H4 (cell line): ENCODE measurements around the gene LAMP5. TPM values are rescaled to one million over a fixed set of nuclear protein-coding genes. Genes with fewer than 3 reads are reported as not detected.
A peak's percentile ranks its signal among the peaks of the same experiment; 100 is the strongest.

ENCODE experiments used
- DNase-seq: peaks from one replicate; pipeline ENCODE4 v3.0.0-alpha.2; 2015; ENCODE audit warnings: low spot score
- total RNA-seq: library from RNA; depleted of rRNA; stranded (reverse); fragments of >200 nt; shearing (Covaris generic); gene quantifications from 2 replicates; pipeline ENCODE4 v1.2.3, GENCODE V29; 2014; rRNA removed

Gene LAMP5, protein sequence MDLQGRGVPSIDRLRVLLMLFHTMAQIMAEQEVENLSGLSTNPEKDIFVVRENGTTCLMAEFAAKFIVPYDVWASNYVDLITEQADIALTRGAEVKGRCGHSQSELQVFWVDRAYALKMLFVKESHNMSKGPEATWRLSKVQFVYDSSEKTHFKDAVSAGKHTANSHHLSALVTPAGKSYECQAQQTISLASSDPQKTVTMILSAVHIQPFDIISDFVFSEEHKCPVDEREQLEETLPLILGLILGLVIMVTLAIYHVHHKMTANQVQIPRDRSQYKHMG
- total RNA-seq, result not detected in 2 replicates

DNA sequence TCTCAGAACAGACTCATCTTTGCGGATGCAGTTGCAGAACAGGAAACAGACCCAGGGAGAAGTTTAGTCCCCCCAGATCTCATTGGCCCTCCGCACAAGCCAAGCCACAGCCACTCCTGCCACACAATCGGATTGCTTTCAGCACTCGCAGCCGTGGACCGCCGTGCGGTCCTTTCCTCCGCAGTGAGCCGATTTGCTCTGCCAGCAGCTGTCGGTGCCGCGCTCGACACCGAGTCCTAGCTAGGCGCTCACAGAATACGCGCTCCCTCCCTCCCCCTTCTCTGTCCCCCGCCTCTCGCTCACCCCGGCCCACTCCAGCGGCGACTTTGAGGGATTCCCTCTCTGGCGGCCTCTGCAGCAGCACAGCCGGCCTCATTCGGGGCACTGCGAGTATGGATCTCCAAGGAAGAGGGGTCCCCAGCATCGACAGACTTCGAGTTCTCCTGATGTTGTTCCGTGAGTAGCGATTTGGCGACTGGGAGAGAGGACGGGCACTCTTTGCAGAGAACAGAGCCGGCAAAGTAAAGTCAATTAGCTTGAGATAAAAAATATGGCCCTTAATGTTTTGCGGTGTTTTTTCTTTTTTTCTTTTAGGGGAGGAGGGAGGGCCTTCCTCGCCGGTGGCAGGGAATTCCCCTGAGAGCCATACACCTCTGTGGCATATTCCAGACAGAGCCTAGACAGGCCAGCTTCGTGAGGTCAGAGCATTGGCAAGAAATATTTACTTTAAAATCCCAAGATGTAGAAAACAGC, at the start of gene LAMP5:
TSS of gene LAMP5 (plus strand) at position 130 of the 753 bp plus-strand sequence. CDS start at position 393, 263 bp downstream.
- DNase-seq, result no peak

DNA sequence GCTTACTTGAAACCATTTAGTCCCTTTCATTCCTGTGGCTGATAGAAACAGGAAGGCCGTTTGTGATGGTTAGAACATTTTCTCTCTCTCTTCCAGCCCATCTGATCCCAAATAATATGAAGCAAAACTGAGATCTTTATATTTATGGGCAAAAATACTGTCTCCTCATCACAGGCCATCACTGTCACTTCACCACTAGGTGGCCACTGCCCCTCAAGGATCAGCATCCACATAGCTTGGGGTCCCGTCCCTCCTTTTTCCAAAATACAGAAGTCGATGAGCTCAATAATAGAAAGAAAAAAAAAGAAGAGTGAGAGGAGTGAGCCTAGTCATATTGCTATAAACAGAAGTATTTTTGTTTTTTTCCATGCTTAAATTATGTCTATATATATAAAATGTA, 46.4 kb upstream of the LAMP5 start:
- DNase-seq, result no peak

DNA sequence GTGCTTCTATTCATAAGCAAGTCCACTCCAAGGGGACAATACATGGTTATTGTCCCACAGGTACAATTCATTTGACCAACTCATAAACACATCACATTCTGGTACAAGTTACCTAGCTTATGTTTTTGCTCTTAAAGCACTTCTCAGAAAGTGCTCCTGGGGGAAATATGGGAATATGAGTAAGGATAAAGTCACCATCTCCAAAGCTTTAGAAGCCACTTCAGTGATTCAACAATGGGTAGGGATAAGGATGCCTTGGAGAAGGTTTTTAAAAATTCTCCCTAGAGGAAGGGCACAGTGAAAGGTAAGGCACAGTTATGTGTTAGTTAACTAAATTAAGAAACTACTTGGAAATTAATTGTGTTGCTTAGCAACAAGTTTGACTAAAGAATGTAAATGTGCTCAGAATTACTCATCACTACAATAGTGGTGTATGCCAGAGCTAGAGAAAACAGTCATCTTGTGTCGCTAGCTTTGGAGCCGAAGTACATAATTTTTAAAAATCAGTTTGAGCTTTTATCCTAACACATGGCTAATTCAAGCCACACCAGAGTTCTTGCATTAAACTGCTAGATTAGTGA, 39.5 kb upstream of the LAMP5 start:
- no peak for DNase-seq

DNA sequence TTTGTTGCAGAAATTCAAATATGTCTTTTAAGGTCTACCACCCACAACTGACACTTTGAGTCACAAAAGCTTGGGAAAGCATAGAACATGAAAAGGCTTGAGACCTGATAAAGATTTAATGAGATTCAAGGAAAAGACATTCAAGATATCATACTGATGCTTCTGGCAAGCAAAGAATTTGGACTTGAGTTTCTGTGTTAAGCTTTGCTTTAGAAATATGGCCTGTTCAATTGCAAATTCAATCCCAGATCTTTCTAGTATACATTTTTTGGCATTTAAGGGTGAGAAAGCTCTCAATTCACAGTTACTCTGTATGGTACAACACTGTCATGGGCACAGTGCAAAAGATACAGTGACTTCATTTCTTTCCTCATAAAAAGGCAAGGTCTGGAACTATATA, 38.9 kb upstream of the LAMP5 start:
- no peak for DNase-seq

DNA sequence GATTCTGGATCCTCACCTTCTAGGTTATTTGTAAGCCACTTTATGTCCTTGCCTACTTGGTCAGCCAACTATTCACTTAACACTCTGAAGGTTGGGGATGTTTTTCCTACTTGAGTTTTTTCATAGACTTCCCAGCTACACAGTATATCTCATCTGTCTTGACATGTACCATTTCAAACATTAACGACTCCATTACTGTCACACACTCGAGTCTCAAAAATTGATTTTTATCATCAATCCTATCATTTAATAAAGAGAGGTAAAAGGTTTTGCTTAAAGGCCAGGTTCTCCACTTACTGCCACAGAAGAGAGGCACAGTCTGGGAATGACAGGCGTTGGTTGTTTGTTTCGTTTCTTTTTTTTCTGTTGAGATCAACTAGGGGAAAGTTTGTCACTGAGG, 38.2 kb upstream of the LAMP5 start:
- DNase-seq, result no peak

DNA sequence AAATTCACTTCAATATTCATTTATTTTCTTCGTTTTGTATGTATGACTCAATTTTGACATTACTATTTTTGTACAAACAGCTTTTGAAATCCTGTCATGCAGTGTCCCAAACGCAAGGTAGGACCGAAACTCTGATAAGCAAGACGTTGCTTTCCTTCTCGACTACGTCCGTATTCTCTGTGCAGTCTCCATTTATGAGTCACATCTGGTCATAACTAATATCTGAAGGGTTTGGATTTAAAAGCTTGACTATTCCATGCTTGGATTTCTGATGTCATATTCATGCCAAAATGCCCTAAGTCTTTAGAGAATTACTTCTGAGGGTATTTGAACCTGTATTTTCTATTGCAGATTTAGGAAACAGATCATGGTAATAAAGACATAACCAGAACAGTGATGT, 37.8 kb upstream of the LAMP5 start:
- DNase-seq, result no peak

DNA sequence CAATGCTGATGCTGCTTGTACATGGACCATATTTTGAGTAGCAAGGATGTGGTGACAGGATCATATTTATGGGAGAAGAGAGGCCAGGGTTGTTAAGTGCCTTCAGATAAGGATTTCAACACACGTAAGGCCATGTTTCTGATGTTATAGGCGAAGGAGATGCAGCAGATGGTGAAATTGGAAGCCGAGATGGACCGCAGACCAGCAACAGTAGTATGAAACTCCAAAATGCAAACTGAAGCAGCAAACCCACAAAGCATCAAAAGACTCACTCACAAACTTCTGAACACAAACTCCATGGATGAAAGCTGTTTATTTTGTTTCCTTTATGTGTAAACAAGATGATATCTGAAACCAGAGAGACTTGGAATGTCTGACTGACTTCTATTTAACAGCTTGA, 35.6 kb upstream of the LAMP5 start:
- peak; percentile 87 for DNase-seq

DNA sequence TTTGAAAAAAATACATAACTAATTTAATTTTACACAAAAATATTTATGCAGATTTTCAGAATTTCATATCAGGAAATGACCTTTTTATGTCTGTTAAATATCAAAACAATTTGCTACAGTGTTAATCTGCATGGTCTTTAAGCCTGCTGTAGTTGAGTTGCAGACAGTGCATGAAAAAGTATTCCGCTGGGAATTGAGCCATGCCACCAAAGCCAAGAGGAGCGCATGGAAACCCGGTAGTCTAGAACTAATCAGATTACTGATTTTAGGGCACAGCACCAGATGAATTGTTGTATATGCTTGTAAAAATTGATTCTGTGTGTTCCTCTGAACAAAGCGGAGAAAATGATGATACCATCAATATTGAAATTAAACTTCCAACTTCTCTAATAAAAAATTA, 34.3 kb upstream of the LAMP5 start:
- DNase-seq, result no peak

DNA sequence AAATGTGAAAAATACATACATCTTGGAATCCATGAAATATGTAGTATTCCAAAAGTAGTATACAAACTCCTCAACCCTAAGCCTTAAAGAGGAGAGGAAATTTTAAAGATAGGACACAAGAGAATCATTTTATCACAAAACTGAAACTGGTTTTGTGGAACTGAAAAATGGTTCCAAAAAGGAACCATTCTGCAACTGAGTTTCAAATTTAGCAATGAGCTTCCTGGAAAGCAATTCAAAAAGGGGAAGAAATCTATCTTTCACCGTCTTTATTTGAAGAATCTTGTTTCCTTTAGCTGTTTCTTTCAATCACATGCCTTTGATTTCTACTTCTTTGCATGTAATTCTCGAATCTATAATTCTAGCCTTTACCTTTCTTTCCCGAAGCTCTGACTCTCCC, 32.2 kb upstream of the LAMP5 start:
- DNase-seq, result no peak

DNA sequence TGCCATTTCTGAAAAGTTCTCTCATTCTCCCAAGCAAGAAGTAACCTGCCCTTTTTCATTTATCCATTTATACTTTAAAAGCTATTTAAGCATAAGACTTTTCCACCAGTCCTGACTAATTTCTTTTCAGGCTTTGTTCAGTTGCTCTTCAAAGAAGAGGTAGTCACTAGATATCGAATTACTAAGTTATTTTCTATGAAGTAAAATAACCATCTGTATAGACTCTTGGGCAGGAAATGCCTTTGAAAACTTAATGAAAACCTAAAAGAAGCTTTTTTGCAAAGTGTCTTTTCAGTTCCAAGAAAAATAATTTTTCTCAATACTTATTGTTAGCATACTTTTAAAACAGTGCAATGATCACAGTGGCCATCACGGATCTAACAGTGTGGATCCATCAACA, 31.3 kb upstream of the LAMP5 start:
- DNase-seq, result no peak

DNA sequence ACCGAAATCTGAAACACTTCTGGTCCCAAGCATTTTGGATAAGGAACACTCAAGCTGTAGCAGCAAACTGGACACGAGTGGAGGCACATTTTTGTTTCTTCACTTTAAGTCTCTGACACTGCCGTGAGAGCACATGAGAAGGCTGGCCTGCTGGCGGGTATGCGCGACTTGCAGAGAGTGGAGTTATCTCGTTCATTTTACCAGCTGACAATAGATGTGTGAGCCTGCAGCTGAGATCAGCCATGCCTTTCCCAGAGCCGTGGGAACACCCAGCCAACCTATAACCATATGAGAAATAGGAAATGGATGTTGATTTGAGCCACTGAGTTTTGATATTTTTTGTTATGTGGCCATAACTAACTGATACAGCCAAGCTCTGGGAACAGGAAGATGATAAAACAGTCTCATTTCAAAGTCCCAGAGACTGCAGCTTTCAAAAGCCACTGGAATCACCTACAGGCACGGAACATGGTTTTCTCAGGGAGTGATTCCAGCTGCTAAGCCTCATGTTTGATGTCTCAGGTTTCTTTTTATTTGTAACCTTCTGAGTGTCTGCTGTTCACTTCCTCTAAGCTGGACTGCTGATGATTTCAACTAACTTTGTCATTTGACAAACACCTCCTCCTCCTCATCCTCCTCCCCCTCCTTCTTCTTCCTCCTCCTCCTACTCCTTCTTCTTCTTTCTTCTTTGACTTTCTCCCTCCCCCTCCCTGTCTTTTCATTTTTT, 28.6 kb upstream of the LAMP5 start:
- DNase-seq, result no peak

DNA sequence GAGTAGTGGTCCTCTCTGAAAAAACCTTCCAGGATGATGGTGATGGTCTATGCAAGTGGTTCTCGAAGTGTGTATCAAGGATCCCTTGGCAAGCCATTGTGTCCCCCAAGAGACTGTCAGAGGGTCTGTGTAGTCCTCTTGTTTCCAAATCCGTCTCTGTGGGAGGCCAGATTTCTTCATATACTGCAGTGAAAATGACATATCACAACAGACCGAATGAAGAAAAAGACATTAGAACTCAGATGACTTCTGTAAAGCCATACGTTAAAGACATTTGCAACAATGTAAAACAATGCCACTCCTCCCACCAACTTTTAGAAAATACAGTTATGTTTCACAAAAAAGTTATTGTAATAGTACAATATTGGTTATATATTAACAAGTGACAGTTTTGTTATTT, 27.2 kb upstream of the LAMP5 start:
- DNase-seq, result no peak

DNA sequence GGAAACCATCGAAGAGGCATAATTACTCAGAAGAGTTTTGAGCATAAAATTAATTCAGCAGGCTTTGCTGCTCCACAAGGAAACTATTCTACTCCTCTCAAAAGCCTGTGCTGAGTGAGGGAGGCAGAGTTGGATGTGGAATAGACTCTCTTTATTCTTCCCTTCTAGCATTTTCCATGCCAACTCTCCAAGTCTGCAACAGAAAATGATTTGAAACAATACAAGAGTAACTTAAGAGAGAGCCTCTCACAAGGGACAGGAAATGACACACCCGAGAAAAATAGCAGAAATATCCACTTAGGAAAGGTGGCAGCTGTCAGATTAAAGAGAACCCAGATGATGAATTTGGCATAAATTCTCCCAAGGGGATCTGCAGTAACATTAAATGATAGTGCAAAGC, 26.3 kb upstream of the LAMP5 start:
- DNase-seq, result no peak

DNA sequence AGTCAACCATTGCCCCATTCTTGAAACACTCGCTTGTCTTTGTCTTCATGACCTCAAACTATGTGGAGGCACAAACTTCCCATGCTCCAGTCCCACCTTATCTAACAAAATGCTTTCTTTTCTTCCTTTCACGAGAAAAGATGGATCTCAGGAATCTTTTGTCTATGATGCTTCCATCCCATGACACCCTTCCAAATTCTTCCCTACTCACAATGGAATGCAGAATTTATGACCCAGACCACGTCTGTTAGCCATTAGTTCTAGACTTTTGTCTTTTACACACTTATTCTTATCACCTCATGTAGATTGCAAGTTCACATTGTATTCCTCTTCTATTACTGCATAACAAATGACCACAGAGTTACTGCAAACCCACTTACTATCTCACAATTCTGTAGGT, 24.2 kb upstream of the LAMP5 start:
- no peak for DNase-seq

DNA sequence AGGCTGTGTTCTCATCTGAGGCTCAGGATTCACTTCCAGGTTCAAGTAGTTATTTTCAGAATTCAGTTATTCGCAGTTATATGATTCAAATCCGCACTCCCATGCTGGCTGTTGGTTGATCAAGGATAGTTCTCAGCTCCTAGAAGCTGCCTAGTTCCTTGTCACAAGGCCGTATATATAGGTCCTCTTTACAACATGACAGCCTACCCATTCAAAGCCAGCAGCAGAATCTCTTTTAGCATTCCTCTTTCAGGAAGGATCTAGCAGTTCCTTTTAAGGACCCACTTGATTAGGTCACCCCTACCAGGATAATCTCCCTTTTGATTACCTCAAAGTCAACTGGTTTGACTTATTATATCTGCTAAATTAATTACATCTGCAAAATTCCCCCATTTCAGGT, 23.8 kb upstream of the LAMP5 start:
- DNase-seq, result no peak

DNA sequence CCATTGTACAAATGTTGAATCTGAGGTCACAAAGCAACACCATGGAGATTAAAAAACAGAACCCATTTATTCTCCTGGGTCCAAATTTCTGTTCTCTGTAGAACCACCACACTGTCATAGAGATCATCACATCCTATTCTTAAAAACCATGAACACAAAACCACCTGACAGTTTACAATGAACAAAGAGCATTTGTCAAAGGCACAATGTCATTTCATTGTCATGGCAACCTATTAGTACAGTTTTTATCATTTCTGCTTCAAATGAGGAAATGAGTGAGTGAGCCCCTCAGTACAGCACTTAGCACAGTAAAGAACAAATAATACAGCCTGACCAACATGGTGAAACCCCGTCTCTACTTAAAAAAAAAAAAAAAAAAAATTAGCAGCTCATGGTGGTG, 23.1 kb upstream of the LAMP5 start:
- no peak for DNase-seq

DNA sequence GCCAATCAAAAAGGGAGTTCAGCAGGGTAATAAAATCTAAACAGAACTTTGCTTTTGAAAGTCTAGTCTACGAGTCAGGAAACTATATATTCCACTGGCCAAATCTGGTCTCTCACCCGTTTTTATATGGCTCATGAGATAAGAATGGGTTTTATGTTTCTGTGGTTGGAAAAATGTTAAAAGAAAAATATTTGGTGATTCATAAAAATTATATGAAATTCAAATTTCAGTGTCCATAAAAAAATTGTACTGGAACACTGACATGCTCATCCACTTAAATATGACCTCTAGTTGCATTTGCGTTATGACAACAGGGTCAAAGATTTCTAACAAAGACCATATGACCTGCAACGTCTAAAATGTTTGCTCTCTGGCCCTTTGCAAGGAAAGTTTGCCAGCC, 22.3 kb upstream of the LAMP5 start:
- DNase-seq, result no peak

DNA sequence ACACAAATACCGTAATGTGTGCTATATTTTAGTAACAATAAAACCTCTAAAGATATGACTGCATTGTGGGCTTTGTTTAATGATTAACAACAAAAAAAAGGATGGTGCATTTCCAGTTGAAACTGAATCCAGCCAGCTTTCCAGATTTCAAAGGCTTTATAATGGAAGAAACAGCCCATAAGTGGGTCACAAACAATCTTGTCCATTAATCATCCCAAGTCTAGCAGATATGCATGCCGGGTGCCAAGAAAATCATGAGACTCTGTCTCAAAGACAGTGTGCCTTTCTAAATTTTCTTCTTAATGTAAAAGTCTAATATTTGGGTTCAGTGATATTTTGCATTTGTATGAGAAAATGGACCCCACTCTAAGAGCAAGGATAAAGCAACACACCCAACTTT, 20.6 kb upstream of the LAMP5 start:
- no peak for DNase-seq

DNA sequence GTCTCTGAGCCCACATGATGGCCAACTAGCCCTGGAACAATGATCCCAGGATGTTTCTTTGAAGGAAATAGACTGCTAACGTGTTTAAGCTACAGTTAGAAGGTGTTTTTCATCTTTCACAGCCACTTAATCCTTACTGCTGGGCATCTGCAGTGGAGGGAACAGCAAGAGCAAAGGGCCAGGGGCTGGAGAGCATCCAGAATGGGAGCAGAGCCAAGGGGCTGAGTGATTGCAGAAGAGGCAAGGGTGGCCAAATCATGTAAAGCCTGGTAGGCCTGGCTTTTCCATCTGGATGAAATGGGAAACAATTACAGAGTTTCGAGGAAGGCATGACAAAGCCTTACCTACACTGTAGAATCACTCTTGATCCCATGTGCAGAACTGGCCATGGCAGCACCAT, 18.7 kb upstream of the LAMP5 start:
- DNase-seq, result no peak

DNA sequence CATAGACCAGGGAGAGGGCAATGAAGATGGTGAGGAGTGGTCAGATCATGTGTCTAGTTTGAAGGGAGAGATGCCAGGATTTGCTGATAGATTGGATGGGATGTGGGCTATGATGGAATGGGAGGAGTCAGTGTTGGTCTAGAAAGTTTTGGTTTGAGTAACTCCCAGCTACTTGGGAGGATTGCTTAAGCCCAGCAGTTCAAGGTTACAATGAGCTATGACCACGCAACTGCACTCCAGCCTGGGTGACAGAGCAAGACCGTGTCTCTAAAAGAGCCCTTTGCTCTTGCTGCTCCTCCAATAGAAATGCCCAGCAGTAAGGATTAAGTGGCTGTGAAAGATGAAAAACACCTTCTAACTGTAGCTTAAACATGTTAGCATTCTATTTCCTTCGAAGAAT, 18.2 kb upstream of the LAMP5 start:
- no peak for DNase-seq

DNA sequence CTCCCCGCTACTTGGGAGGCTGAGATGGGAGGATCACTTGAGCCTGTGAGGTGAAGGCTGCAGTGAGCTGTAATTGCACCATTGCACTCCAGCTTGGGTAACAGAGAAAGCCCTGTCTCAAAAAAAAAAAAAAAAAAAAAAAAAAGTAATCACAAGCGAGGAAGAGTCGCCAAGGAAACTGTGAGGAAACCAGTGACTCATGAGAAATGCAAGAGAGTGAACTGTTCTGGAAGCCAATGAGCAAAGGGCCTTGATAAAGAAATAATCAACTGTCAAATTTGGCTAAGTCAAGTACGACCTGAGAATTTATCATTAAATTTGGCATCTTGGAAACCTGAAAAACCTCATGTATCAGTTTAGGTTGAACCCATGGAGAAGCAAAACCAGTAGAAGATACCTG, 16.1 kb upstream of the LAMP5 start:
- peak; percentile 23 for DNase-seq

DNA sequence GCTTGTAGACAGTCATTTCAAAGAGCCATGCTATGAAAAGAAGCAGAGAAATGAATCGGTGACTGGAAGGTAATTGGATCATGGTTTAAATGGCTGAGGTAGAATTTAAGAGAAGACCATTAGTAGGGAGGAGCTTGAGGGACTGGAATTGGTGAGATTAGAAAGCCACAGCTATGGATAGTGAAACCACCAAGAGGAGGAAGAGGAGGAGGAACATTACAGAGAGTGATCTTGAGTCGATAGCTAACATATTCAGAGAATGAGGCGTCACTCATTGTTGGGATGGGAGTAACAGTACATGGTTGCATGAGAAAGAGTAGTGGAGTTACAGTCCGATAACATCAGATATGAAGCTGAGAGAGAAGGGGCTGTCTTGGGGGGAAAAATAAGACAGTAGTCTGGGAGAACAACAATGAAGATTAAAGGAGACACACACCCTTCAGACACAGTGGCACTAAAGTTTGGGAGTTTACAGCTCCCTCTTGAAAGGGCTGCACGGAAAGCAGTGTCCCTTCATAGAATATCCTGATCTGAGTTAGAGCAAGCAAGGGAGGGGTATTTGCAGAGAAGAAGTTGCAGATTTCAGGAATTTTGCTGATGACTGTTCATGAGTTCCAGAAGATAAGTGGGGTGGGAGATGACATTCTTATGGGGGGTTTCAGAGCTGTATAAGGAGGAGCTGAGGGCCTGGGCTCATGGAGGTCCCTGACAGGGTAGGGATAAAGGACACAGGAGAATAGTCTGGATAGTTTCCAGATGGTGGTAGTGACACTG, 15.1 kb upstream of the LAMP5 start:
- DNase-seq, result no peak
